H1 (cell line): Measurements from ENCODE around the gene FAM240A. TPM values are rescaled to one million over a fixed set of nuclear protein-coding genes. Genes with fewer than 3 reads are reported as not detected.

Source experiments
- CTCF ChIA-PET: fragments of 300-600 bp; sonication (Branson Sonifier 250); formaldehyde crosslinking; loops from one replicate; lab custom pipeline; 2021; ENCODE audit not compliant: partially characterized antibody; lab: Charles Lee
- POLR2A ChIA-PET: fragments of 300-600 bp; sonication (Branson Sonifier 250); formaldehyde crosslinking; loops from one replicate; lab custom pipeline; 2021; ENCODE audit warnings: inconsistent platforms; ENCODE audit not compliant: partially characterized antibody; lab: Charles Lee
- DNase-seq, 2 experiments: peaks; one replicate each; pipeline versions ENCODE4 v3.0.0 to v3.0.0-alpha.2; 2010 to 2022; ENCODE audit warnings: low spot score in 2 of 2, low read depth in 1 of 2, mixed read lengths in 1 of 2
- FAIRE-seq: peaks from 2 replicates; lab custom pipeline; 2011; peaks lifted over from hg19 to GRCh38; lab: Jason Lieb, UNC
- H2AFZ ChIP-seq: 2 replicates; pipeline ENCODE4 v1.8.1; 2012; ENCODE audit warnings: low read length, inconsistent platforms
- H2AK5ac ChIP-seq: 2 replicates; pipeline ENCODE4 v1.6.1; 2013; ENCODE audit warnings: low read depth, low read length
- H2BK120ac ChIP-seq: replicated peaks from 2 replicates; pipeline ENCODE3; 2013; ENCODE audit warnings: low read depth, low read length, inconsistent platforms
- H2BK12ac ChIP-seq: 2 replicates; pipeline ENCODE4 v1.6.1; 2013; ENCODE audit warnings: low read depth, low read length
- H2BK15ac ChIP-seq: 2 replicates; pipeline ENCODE4 v1.6.1; 2013; ENCODE audit warnings: low read length
- H2BK20ac ChIP-seq: 2 replicates; pipeline ENCODE4 v1.6.1; 2013; ENCODE audit warnings: low read length
- H2BK5ac ChIP-seq: 2 replicates; pipeline ENCODE4 v1.6.1; 2013; ENCODE audit warnings: low read depth, low read length
- H3K14ac ChIP-seq: 2 replicates; pipeline ENCODE4 v1.6.1; 2013; ENCODE audit warnings: inconsistent platforms; ENCODE audit not compliant: insufficient read length
- H3K18ac ChIP-seq: 2 replicates; pipeline ENCODE4 v1.6.1; 2013; ENCODE audit warnings: low read length; ENCODE audit errors: extremely low read depth
- H3K23ac ChIP-seq: 2 replicates; pipeline ENCODE4 v1.6.1; 2013; ENCODE audit warnings: inconsistent platforms; ENCODE audit not compliant: insufficient read length
- H3K23me2 ChIP-seq: 2 replicates; pipeline ENCODE4 v1.6.1; 2013; ENCODE audit warnings: low read depth, low read length
- H3K27ac ChIP-seq: 2 replicates; pipeline ENCODE4 v1.6.1; 2011; ENCODE audit warnings: low read depth, low read length, inconsistent platforms
- H3K27me3 ChIP-seq, 4 experiments: replicated peaks in 1 of 4; 1 replicate in 1 of 4; 2 replicates in 3 of 4; pipeline versions ENCODE4 v1.6.1 to v1.8.1; 2011 to 2013; ENCODE audit warnings: low read length in 3 of 4, mild to moderate bottlenecking in 3 of 4, inconsistent platforms in 2 of 4, mixed read lengths in 2 of 4, moderate library complexity in 1 of 4; ENCODE audit not compliant: control insufficient read depth in 3 of 4, insufficient read depth in 3 of 4; ENCODE audit errors: extremely low read depth in 1 of 4
- H3K36me3 ChIP-seq, 4 experiments: 2 replicates each; pipeline versions ENCODE4 v1.6.1 to v1.8.1; 2011 to 2013; ENCODE audit warnings: mild to moderate bottlenecking in 4 of 4, low read length in 3 of 4, moderate library complexity in 2 of 4, control low read depth in 1 of 4, inconsistent platforms in 1 of 4; ENCODE audit not compliant: insufficient read depth in 4 of 4, control insufficient read depth in 2 of 4
- H3K4ac ChIP-seq: replicated peaks from 2 replicates; pipeline ENCODE3; 2013; ENCODE audit warnings: low read length, low read depth, mixed read lengths, inconsistent platforms; ENCODE audit not compliant: insufficient read length
- H3K4me1 ChIP-seq, 4 experiments: replicated peaks in 1 of 4; 1 replicate in 1 of 4; 2 replicates in 3 of 4; pipeline versions ENCODE4 v1.6.1 to v1.8.1; 2011 to 2013; ENCODE audit warnings: low read length in 3 of 4, inconsistent platforms in 2 of 4, mixed read lengths in 1 of 4; ENCODE audit not compliant: insufficient read depth in 4 of 4, control insufficient read depth in 3 of 4
- H3K4me2 ChIP-seq, 2 experiments: 2 replicates each; pipeline versions ENCODE4 v1.6.1 to v1.8.1; 2011 to 2013; ENCODE audit warnings: low read depth in 2 of 2, low read length in 2 of 2, control low read depth in 1 of 2, inconsistent platforms in 1 of 2, mild to moderate bottlenecking in 1 of 2; ENCODE audit not compliant: insufficient read depth in 1 of 2
- H3K4me3 ChIP-seq, 4 experiments: fragments of 200-600, 300-600 bp in 1 of 4; sonication (generic), shearing (Covaris generic), sonication (Bioruptor Twin) in 1 of 4; 2 replicates each; pipeline versions ENCODE4 v1.5.1 to v1.8.1; 2011 to 2016; ENCODE audit warnings: low read length in 4 of 4, low read depth in 3 of 4, control low read depth in 2 of 4, inconsistent platforms in 2 of 4, mild to moderate bottlenecking in 2 of 4, mixed read lengths in 1 of 4, moderate library complexity in 1 of 4; ENCODE audit not compliant: insufficient read depth in 2 of 4; ENCODE audit errors: extremely low read depth in 1 of 4
- H3K56ac ChIP-seq: replicated peaks from 2 replicates; pipeline ENCODE3; 2013; ENCODE audit warnings: low read depth, mild to moderate bottlenecking, mixed read lengths, low read length, inconsistent platforms; ENCODE audit not compliant: insufficient read length
- H3K79me1 ChIP-seq: 2 replicates; pipeline ENCODE4 v1.6.1; 2013; ENCODE audit warnings: low read depth, low read length, control low read depth
- H3K79me2 ChIP-seq, 2 experiments: 2 replicates each; pipeline versions ENCODE4 v1.6.1 to v1.8.1; 2012 to 2013; ENCODE audit warnings: low read length in 2 of 2, mild to moderate bottlenecking in 2 of 2, inconsistent platforms in 1 of 2; ENCODE audit not compliant: insufficient read depth in 2 of 2, control insufficient read depth in 1 of 2
- H3K9ac ChIP-seq, 4 experiments: replicated peaks in 1 of 4; 1 replicate in 1 of 4; 2 replicates in 3 of 4; pipeline versions ENCODE4 v1.6.1 to v1.8.1; 2011 to 2013; ENCODE audit warnings: low read depth in 3 of 4, low read length in 3 of 4, control low read depth in 2 of 4, mild to moderate bottlenecking in 2 of 4, moderate library complexity in 2 of 4, inconsistent platforms in 1 of 4; ENCODE audit errors: extremely low read depth in 1 of 4
- H3K9me3 ChIP-seq, 2 experiments: 2 replicates each; pipeline versions ENCODE4 v1.6.1 to v1.8.1; 2012 to 2013; ENCODE audit warnings: mild to moderate bottlenecking in 2 of 2, moderate library complexity in 2 of 2, control low read depth in 1 of 2, inconsistent platforms in 1 of 2, low read depth in 1 of 2, low read length in 1 of 2, mixed read lengths in 1 of 2; ENCODE audit not compliant: insufficient read depth in 2 of 2
- H4K20me1 ChIP-seq, 2 experiments: replicated peaks in 1 of 2; 2 replicates each; pipeline versions ENCODE3 to v1.8.1; 2011 to 2013; ENCODE audit warnings: inconsistent platforms in 2 of 2, low read length in 2 of 2, mild to moderate bottlenecking in 1 of 2; ENCODE audit not compliant: insufficient read depth in 2 of 2, control insufficient read depth in 1 of 2
- H4K5ac ChIP-seq: 2 replicates; pipeline ENCODE4 v1.6.1; 2013; ENCODE audit warnings: low read length, low read depth, mixed read lengths, inconsistent platforms; ENCODE audit not compliant: insufficient read length
- H4K8ac ChIP-seq: 2 replicates; pipeline ENCODE4 v1.8.0; 2013; ENCODE audit warnings: mild to moderate bottlenecking, moderate library complexity, low read length, inconsistent platforms; ENCODE audit not compliant: insufficient read depth; ENCODE audit errors: extremely low read depth
- H4K91ac ChIP-seq: replicated peaks from 2 replicates; pipeline ENCODE3; 2013; ENCODE audit warnings: low read length, mixed read lengths, inconsistent platforms; ENCODE audit not compliant: insufficient read length
- CBX5 ChIP-seq: fragments of 300-800, 300-1000 bp; sonication (generic); IDR thresholded peaks from 2 replicates; pipeline ENCODE4 v1.7.1; 2016; ENCODE audit warnings: antibody characterized with exemption, low read length, low read depth
- CEBPB ChIP-seq: IDR thresholded peaks from 2 replicates; pipeline ENCODE4 v1.6.1; 2012; ENCODE audit warnings: low read depth, low read length
- CHD2 ChIP-seq: IDR thresholded peaks from 2 replicates; pipeline ENCODE4 v1.6.1; 2012; ENCODE audit warnings: low read length, improper control_type of control experiment
- CTCF ChIP-seq, 3 experiments: IDR thresholded peaks; 1 replicate in 2 of 3; 2 replicates in 1 of 3; pipeline versions ENCODE4 v1.5.1 to v1.6.1; 2011; ENCODE audit warnings: low read length in 3 of 3, mild to moderate bottlenecking in 3 of 3, inconsistent platforms in 2 of 3, low read depth in 1 of 3, moderate library complexity in 1 of 3; ENCODE audit not compliant: insufficient read depth in 1 of 3; ENCODE audit errors: control extremely low read depth in 1 of 3
- EP300 ChIP-seq, 2 experiments: IDR thresholded peaks; 1 replicate in 1 of 2; 2 replicates in 1 of 2; pipeline ENCODE4 v1.6.1; 2011 to 2012; ENCODE audit warnings: low read depth in 2 of 2, low read length in 2 of 2, mild to moderate bottlenecking in 2 of 2, borderline replicate concordance in 1 of 2, inconsistent platforms in 1 of 2, moderate library complexity in 1 of 2
- FOSL1 ChIP-seq: IDR thresholded peaks from 2 replicates; pipeline ENCODE4 v1.6.1; 2011; ENCODE audit warnings: mild to moderate bottlenecking, low read depth, low read length, moderate library complexity; ENCODE audit not compliant: insufficient read depth
- KDM4A ChIP-seq: IDR thresholded peaks from one replicate; pipeline ENCODE4 v1.7.1; 2012; ENCODE audit warnings: low read depth, mild to moderate bottlenecking, moderate library complexity, low read length, inconsistent platforms; ENCODE audit not compliant: severe bottlenecking
- RNF2 ChIP-seq: fragments of 200-900, 300-1000 bp; sonication (generic); IDR thresholded peaks from 2 replicates; pipeline ENCODE4 v1.7.1; 2016; ENCODE audit warnings: borderline replicate concordance, low read depth, mild to moderate bottlenecking, antibody characterized with exemption, low read length; ENCODE audit not compliant: poor library complexity, severe bottlenecking; ENCODE audit errors: missing control alignments
- YY1 ChIP-seq: IDR thresholded peaks from 2 replicates; pipeline ENCODE4 v1.6.1; 2011; ENCODE audit warnings: low read depth, mild to moderate bottlenecking, low read length
- WGBS, 2 experiments: shearing (Covaris generic) in 1 of 2; methylation state at CpG; one replicate each; pipeline versions ENCODE4 v1.1.6 to v1.1.7; 2013 to 2015; ENCODE audit warnings: low lambda C conversion rate in 2 of 2, mixed read lengths in 2 of 2, inconsistent platforms in 1 of 2, low coverage in 1 of 2, missing lambda C conversion rate in 1 of 2; ENCODE audit not compliant: insufficient replicate concordance in 2 of 2, insufficient coverage in 1 of 2, insufficient read length in 1 of 2; ENCODE audit errors: extremely low coverage in 1 of 2, missing lambda C conversion rate in 1 of 2; 5-methylcytosine and 5-hydroxymethylcytosine counted together
- polyA plus RNA-seq, 7 experiments: library from polyadenylated mRNA; depleted of rRNA in 3 of 7; stranded (reverse) in 5 of 7; unstranded in 2 of 7; fragments of >200 nt in 5 of 7; fragments of 200-250 nt in 2 of 7; gene quantifications; 1 replicate in 5 of 7; 2 replicates in 1 of 7; 4 replicates in 1 of 7; pipeline versions ENCODE4 v1.2.1 to v1.2.3, GENCODE V29; 2011 to 2013; ENCODE audit warnings: missing spikeins in 2 of 7, mixed read lengths in 2 of 7
- total RNA-seq: library from RNA; stranded (reverse); fragmentation: NEBNext Ultra II Directional; extraction: Animal tissue kit (Norgen Biotek cat#: 25700); gene quantifications from 2 replicates; pipeline ENCODE4 v1.2.1, GENCODE V29; 2021

The FAM240A gene
- total and polyA plus RNA-seq, 2 of the 8 experiments (the other 6 are each of a cell fraction or from before 2014, with no cell fraction given): 0.08 TPM; not detected in 1

- Histone ChIP-seq H3K9ac (no peak overlapping the region; a peak in 1 of 7 replicates), H3K36me3 (no peaks in the 10 kb centered on the region), H3K56ac (no peak overlapping the region), H4K20me1 (no peaks in the 10 kb centered on the region), H4K8ac (no peak overlapping the region), H2BK12ac (no peak overlapping the region), H3K14ac (no peak overlapping the region), H2BK20ac (no peak overlapping the region), H3K27me3 (no peaks in the 10 kb centered on the region), H3K4me1 (peaks cover 6 to 17% (median 8%) of the 10 kb centered on the region in 4 experiments; a peak in 6 of 7 replicates), H3K27ac (peak overlapping the region; percentile 33; the same call in 1 of the 2 replicates), H2AFZ (peak overlapping the region; percentile 98), H2BK5ac (no peak overlapping the region), H2AK5ac (no peak overlapping the region), H3K18ac (no peak overlapping the region), H3K79me2 (no peaks in the 10 kb centered on the region), H3K4me3 (no peak overlapping the region), H3K23ac (no peak overlapping the region), H3K79me1 (no peaks in the 10 kb centered on the region), H3K4ac (no peak overlapping the region), H4K5ac (no peak overlapping the region), H3K23me2 (no peaks in the 10 kb centered on the region; the same call in 1 of the 2 replicates), H3K9me3 (no peaks in the 10 kb centered on the region), H2BK15ac (peak overlapping the region; percentile 3; the same call in 1 of the 2 replicates), H4K91ac (no peak overlapping the region), H3K4me2 (no peak overlapping the region), H2BK120ac (no peak overlapping the region)
- WGBS, 2 experiments: 83% methylated on average over 3 of the region's 3 CpGs; no CpG with 5 or more reads in 1 of the 2 experiments
- TF ChIP-seq CEBPB (no peak), CHD2 (no peak), RNF2 (no peak), YY1 (no peak), KDM4A (no peak), FOSL1 (no peak), EP300 (IDR thresholded peaks at IDR 0.05; ENCODE audit: borderline replicate concordance in 1 of 2, low read depth in 2 of 2, low read length in 2 of 2) (no peak), CBX5 (no peak), CTCF (IDR thresholded peaks at IDR 0.05; ENCODE audit: control extremely low read depth in 1 of 3, insufficient read depth in 1 of 3, low read depth in 1 of 3, low read length in 3 of 3) (no peak)
- DNase-seq (no peak), FAIRE-seq (peak; percentile 92)
- CTCF ChIA-PET: interaction anchor here (0.8 to 1.7 kb wide), 7 partner anchors 11 to 141 kb away, joined by 3 to 11 read pairs (median 4); no protein-coding TSS in a partner anchor
- POLR2A ChIA-PET: interaction anchor here (0.5 to 1.8 kb wide), 7 partner anchors 10 to 48 kb away, joined by 3 to 7 read pairs (median 3); a partner anchor contains a TSS
Measured at GRCh38 chr3:46624975-46625490, 12.7 kb downstream of the FAM240A start.
